Hepatocyte (in vitro differentiated cells): Measurements from ENCODE around the gene UVRAG. TPM values are rescaled to one million over a fixed set of nuclear protein-coding genes. Genes with fewer than 3 reads are reported as not detected.
A peak's percentile ranks its signal among the peaks of the same experiment; 100 is the strongest.

Experiments used
- DNase-seq: peaks from one replicate; pipeline ENCODE4 v3.0.0-alpha.2; 2016; ENCODE audit warnings: low spot score
- H2AFZ ChIP-seq: fragments of 200-600 bp; sonication (generic); 2 replicates; pipeline ENCODE4 v1.6.0; 2016; ENCODE audit warnings: antibody characterized with exemption, mild to moderate bottlenecking
- H3K27ac ChIP-seq: fragments of 200-600 bp; sonication (generic); 2 replicates; pipeline ENCODE4 v1.5.1; 2016; ENCODE audit warnings: mild to moderate bottlenecking
- H3K27me3 ChIP-seq: fragments of 200-600 bp; sonication (generic); 2 replicates; pipeline ENCODE4 v1.6.1; 2016
- H3K36me3 ChIP-seq: fragments of 200-600 bp; sonication (generic); replicated peaks from 2 replicates; pipeline ENCODE4 v1.5.1; 2016; ENCODE audit warnings: low read depth; ENCODE audit not compliant: insufficient read depth
- H3K4me1 ChIP-seq: fragments of 200-600 bp; sonication (generic); 2 replicates; pipeline ENCODE4 v1.5.1; 2016; ENCODE audit warnings: mild to moderate bottlenecking, moderate library complexity; ENCODE audit not compliant: insufficient read depth
- H3K4me2 ChIP-seq: fragments of 200-600 bp; sonication (generic); 2 replicates; pipeline ENCODE4 v1.6.0; 2016
- H3K4me3 ChIP-seq: fragments of 200-600 bp; sonication (generic); 2 replicates; pipeline ENCODE4 v1.5.1; 2016; ENCODE audit warnings: mild to moderate bottlenecking
- H3K79me2 ChIP-seq: fragments of 200-600 bp; sonication (generic); 2 replicates; pipeline ENCODE4 v1.6.0; 2017; ENCODE audit warnings: mild to moderate bottlenecking
- H3K9me2 ChIP-seq: fragments of 200-600 bp; sonication (generic); replicated peaks from 2 replicates; pipeline ENCODE4 v1.6.0; 2017; ENCODE audit warnings: mild to moderate bottlenecking; ENCODE audit not compliant: insufficient read depth
- H3K9me3 ChIP-seq: fragments of 200-600 bp; sonication (generic); 2 replicates; pipeline ENCODE4 v1.5.1; 2016; ENCODE audit warnings: low read depth, mild to moderate bottlenecking
- H4K20me1 ChIP-seq: fragments of 200-600 bp; sonication (generic); 2 replicates; pipeline ENCODE4 v1.6.0; 2016; ENCODE audit warnings: mild to moderate bottlenecking; ENCODE audit not compliant: insufficient read depth, poor library complexity, severe bottlenecking
- EZH2 ChIP-seq: fragments of 200-600 bp; sonication (generic); IDR thresholded peaks from 2 replicates; pipeline ENCODE4 v1.6.1; 2016; ENCODE audit warnings: antibody characterized with exemption, mild to moderate bottlenecking, borderline replicate concordance
- EZH2phosphoT487 ChIP-seq: fragments of 200-600 bp; sonication (generic); IDR thresholded peaks from one replicate; pipeline ENCODE4 v1.6.1; 2018; ENCODE audit warnings: antibody characterized with exemption, mild to moderate bottlenecking, low read depth, moderate library complexity; ENCODE audit not compliant: unreplicated experiment, severe bottlenecking
- WGBS: methylation state at CpG from one replicate; pipeline ENCODE4 v1.1.6; 2016; ENCODE audit warnings: low lambda C conversion rate; ENCODE audit errors: missing lambda C conversion rate; 5-methylcytosine and 5-hydroxymethylcytosine counted together
- polyA plus RNA-seq: library from polyadenylated mRNA; unstranded; fragments of >200 nt; fragmentation: Nextera tagmentation; extraction: Ambion mirVana; gene quantifications from 2 replicates; pipeline ENCODE4 v1.2.1, GENCODE V29; 2016
- total RNA-seq: library from RNA; depleted of rRNA; stranded (reverse); fragments of >200 nt; gene quantifications from 2 replicates; pipeline ENCODE4 v1.2.3, GENCODE V29; 2014
- TF ChIP-seq, protein P1 (sequence below): fragments of 200-600 bp; sonication (generic); IDR thresholded peaks from 2 replicates; pipeline ENCODE4 v1.5.1; 2016; ENCODE audit warnings: antibody characterized with exemption, mild to moderate bottlenecking; ENCODE audit not compliant: poor library complexity

Gene UVRAG
- total and polyA plus RNA-seq, 2 experiments from 2014 or later, result 15.3 to 36.5 TPM

DNA sequence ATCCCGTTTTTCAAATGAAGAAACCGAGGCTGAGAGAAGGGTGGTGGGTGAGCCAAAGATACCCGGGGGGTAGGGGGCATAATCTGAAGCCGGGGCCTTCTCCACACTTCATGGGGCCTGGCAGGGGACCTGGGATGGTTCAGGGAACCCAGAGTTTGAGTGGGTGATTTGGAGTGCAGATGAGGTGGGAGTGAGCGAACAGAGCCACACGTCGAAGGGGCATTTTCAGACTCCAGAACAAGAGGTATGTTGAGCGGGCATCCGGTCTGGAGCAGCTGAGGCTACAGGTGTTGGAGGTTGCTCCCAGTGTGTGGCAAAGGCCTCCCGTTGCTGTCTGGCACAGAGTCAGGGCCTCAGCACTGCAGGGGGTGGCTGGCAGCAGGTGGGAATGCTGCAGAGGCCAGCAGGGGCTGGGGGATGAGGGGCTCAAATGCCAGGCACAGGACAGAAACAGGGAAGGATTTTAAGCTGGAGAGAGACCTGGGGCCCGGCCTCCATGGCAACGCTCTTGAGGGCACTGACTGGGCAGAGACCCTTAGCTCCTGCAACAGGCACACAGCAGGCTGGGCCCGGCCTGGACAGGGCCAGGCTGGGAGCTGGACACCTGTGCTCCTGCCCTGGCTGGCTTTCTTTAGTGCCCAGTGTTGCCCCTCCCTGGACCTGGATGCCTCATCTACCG lies 345.1 kb downstream of the UVRAG start:
- Histone ChIP-seq H3K9me3 (no peaks in the 10 kb centered on the region), H4K20me1 (no peaks in the 10 kb centered on the region), H3K27ac (no peak overlapping the region), H3K4me3 (no peak overlapping the region), H3K36me3 (no peaks in the 10 kb centered on the region), H3K4me1 (peaks cover 43% of the 10 kb centered on the region), H3K9me2 (no peaks in the 10 kb centered on the region), H3K27me3 (no peaks in the 10 kb centered on the region), H3K79me2 (no peaks in the 10 kb centered on the region), H2AFZ (no peak overlapping the region), H3K4me2 (no peak overlapping the region)
- no peak for DNase-seq
- TF ChIP-seq EZH2phosphoT487, result no peak
- TF ChIP-seq EZH2, result no peak
- TF ChIP-seq, protein P1, sequence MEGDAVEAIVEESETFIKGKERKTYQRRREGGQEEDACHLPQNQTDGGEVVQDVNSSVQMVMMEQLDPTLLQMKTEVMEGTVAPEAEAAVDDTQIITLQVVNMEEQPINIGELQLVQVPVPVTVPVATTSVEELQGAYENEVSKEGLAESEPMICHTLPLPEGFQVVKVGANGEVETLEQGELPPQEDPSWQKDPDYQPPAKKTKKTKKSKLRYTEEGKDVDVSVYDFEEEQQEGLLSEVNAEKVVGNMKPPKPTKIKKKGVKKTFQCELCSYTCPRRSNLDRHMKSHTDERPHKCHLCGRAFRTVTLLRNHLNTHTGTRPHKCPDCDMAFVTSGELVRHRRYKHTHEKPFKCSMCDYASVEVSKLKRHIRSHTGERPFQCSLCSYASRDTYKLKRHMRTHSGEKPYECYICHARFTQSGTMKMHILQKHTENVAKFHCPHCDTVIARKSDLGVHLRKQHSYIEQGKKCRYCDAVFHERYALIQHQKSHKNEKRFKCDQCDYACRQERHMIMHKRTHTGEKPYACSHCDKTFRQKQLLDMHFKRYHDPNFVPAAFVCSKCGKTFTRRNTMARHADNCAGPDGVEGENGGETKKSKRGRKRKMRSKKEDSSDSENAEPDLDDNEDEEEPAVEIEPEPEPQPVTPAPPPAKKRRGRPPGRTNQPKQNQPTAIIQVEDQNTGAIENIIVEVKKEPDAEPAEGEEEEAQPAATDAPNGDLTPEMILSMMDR, result no peak
- WGBS, result 88% methylated on average over 14 of the region's 14 CpGs

DNA sequence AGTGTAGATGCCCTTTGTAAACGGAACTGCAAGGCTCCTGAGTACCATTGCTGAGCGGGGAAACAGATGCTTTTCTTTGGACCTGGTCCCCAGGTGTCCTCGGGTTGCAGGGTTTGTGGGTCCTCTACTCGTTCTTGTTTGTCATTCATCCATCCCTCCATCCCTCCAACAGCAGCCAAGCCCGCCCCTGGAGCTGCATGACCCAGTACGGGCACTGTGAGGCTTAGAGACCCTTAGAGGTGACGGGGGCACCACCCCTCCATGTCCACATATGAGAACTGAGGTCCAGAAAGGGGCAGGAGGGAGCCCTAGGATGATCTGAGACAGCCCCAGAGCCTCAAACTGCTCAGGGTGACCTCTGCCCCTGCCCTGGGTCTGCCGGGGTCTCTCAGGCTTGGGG lies 345.8 kb downstream of the UVRAG start:
- no peaks in the 10 kb centered on the region for H3K9me2 ChIP-seq
- H3K4me2 ChIP-seq, result peak overlapping the region; percentile 60
- H4K20me1 ChIP-seq, result no peaks in the 10 kb centered on the region
- H3K36me3 ChIP-seq, result no peaks in the 10 kb centered on the region
- H2AFZ ChIP-seq, result no peak overlapping the region
- no peaks in the 10 kb centered on the region for H3K79me2 ChIP-seq
- H3K4me1 ChIP-seq, result peaks cover 37% of the 10 kb centered on the region
- TF ChIP-seq EZH2phosphoT487, result no peak
- TF ChIP-seq, protein P1, result no peak
- TF ChIP-seq EZH2, result no peak
- DNase-seq, result no peak
- H3K27me3 ChIP-seq, result no peaks in the 10 kb centered on the region
- 88% methylated on average over 8 of the region's 8 CpGs for WGBS
- H3K4me3 ChIP-seq, result no peak overlapping the region
- H3K9me3 ChIP-seq, result no peaks in the 10 kb centered on the region
- no peak overlapping the region for H3K27ac ChIP-seq

DNA sequence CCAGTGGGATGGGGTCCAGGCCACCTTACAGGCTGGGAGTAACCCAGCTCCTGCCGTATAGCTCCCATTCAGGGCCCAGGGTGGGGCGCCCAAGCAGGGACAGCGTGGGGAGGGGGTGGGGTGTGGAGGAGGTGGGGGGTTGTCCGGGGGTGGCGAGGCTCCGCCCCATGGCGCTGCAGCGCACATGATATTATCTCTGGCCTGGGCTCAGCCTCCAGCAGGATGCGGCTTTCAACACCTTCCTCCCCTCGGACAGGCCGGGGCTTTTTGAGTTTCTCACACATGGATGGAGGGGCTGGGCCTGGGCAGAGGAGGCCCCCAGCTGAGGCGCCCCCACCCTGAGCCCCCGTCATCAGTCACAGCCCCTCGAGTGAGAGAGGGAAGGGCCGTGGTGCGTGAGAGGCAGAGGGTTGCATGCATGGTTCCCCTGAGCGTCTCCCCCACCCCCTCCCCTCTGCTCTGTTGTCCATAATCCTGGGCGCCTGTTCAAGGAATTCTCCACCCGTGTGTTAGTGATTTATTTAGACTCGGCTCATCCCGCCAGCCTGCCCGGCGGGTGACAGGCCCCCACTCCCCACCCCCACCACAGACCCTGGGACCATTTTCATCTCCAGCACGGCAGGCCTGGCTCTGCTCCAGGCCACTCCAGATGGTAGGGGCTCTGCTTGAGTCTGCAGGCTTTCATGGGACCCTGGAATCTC lies 346.4 kb downstream of the UVRAG start:
- DNase-seq, result peak; percentile 66
- Histone ChIP-seq H3K4me1 (peaks cover 37% of the 10 kb centered on the region), H3K27me3 (no peaks in the 10 kb centered on the region), H4K20me1 (no peaks in the 10 kb centered on the region), H2AFZ (no peak overlapping the region), H3K27ac (peak overlapping the region; percentile 28), H3K9me3 (no peaks in the 10 kb centered on the region), H3K79me2 (no peaks in the 10 kb centered on the region), H3K4me3 (no peak overlapping the region), H3K36me3 (no peaks in the 10 kb centered on the region), H3K9me2 (no peaks in the 10 kb centered on the region), H3K4me2 (peak overlapping the region; percentile 60)
- TF ChIP-seq EZH2phosphoT487 (no peak), EZH2 (no peak)
- WGBS, result 38% methylated on average over 13 of the region's 24 CpGs
